ENCODE results near the gene UCHL5.

DNA sequence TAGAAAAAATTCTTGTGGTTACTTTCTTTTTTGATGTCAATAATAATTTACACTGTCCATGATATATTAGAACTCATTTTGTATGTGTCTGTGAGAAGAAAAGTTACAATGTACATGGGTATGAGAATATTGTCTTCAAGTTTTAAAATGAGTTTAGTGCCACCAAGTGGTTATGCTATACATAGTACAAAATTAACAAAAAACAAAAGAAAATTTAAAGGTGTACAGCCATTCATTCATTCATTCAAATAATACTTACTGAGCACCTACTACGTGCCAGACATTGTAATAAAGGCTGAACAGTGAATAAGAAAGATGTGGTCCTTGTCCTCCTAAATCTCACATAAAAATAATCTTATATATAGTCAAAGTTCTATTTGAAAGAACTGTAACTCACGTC is 27.7 kb downstream of the UCHL5 start:
- TF ChIP-seq, protein P1, sequence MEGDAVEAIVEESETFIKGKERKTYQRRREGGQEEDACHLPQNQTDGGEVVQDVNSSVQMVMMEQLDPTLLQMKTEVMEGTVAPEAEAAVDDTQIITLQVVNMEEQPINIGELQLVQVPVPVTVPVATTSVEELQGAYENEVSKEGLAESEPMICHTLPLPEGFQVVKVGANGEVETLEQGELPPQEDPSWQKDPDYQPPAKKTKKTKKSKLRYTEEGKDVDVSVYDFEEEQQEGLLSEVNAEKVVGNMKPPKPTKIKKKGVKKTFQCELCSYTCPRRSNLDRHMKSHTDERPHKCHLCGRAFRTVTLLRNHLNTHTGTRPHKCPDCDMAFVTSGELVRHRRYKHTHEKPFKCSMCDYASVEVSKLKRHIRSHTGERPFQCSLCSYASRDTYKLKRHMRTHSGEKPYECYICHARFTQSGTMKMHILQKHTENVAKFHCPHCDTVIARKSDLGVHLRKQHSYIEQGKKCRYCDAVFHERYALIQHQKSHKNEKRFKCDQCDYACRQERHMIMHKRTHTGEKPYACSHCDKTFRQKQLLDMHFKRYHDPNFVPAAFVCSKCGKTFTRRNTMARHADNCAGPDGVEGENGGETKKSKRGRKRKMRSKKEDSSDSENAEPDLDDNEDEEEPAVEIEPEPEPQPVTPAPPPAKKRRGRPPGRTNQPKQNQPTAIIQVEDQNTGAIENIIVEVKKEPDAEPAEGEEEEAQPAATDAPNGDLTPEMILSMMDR (IDR thresholded peaks at IDR 0.05 in 4 of 5, conservative IDR thresholded peaks at IDR 0.05 in 1 of 5), result no peak
- TF ChIP-seq POLR2A (IDR thresholded peaks at IDR 0.05), result no peak
